GM19397 (cell line): ENCODE data around the gene EPHB1.
"Not testable (repeated sequence)": the region's sequence is repeated elsewhere in the genome, so short reads cannot be mapped to it uniquely, and the experiment has no call there.

Experiments
- ATAC-seq: cut with Tn5 transposase; IDR thresholded peaks from one replicate; pipeline ENCODE4 v1.9.1; 2021; ENCODE audit warnings: mild to moderate bottlenecking, moderate library complexity; ENCODE audit not compliant: unreplicated experiment

Gene EPHB1

DNA sequence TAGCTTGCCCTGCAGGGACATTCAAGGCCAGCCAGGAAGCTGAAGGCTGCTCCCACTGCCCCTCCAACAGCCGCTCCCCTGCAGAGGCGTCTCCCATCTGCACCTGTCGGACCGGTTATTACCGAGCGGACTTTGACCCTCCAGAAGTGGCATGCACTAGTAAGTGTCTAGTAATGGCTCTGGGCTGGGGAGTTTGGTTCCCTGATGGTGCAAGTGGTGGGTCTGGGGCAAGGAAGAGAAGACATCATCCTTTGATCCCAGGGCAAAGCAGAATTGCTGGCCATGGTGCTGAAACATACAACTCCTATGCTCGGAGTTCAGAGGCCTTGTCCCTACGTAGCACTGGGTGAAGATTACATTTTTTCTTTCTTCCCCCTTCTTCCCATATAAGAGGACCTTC is 311.4 kb downstream of the EPHB1 start:
- ATAC-seq, result no peak

DNA sequence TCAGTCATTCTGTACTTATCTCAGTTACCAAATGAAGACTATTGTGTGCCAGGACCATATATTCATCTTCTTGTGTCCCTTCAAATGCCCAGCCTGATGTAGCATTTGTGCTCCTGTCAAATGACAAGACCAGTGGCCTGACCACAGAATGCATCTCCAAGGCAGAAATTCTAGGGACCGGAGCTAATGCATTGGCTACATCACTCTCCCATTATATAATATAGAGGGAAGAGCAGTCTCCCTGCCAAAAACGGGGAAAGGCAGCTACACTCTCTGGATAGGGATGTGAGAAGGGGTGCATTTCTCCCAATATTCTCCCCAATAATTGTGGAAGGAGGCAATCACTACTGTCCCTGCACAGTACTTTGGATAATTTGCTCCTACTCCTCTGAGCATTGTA is 312.0 kb downstream of the EPHB1 start:
- no peak for ATAC-seq

DNA sequence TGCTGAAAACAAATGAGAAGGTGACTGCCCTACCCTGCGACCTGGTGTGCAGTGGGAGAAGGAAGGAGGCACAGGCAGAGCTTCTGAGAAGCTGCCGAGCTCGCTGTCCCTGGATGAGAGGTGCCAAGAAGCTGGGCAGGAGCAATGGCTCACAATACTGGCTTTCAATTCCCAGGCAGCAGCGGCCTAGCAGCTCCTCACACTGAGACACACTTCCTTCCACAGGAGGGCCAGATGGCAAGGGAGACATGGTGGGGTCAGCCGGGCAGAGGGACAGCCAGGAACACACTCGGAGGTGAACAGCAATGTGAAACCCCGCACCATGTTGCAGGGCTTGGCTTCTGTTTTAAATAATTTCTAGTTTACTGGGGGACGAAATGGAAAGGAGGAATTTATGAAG is 314.6 kb downstream of the EPHB1 start:
- no peak for ATAC-seq

DNA sequence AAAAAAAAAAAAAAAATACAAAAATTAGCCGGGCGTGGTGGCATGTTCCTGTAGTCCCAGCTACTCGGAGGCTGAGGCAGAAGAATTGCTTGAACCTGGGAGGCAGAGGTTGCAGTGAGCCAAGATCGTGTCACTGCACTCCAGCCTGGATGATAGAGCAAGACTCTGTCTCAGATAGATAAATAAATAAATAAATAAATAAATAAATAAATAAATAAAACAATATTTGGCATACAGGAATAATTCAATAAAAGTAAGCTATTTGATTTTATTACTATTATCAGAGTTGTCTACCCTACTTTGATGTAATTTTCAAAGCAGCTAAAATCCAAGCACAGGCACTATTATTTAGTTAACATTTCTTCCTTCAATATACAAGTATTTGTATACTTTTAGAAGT is 319.5 kb downstream of the EPHB1 start:
- ATAC-seq, result not testable (repeated sequence)

DNA sequence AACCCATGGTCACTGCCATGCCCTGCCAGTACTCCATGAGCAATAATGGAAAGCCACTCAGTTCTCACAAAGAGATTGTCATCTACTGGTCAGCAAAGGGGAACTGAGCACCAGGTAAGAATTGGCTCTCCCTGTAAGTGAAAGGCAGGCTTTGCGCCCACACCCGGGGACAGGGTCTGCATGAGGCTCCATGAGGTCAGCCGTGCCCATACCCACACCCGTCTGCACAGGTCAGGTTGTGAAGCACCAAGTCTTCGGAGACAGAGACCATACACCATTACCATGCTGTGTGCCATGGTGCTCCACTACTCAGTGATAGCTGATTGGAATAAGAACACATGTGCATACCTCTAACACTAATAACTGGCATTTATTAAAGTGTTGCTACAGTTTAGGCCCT is 322.9 kb downstream of the EPHB1 start:
- no peak for ATAC-seq

DNA sequence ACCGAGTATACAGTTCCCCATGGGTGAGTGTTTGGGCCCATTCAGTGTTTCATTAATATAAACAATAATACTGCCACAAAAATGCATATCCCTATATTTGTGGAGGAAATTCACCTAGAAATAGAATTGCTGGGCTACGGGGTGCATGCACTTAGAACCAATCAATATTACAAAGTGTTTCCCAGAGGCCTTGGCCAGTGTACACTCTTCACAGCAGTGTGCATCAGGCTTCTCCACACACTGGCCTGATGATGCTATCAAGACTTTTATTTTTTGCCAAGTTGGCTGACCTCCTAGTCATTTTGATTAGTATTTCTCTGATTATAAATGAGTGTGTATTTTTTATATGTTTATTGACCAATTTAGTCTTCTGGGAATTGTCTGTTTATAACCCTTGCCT is 323.7 kb downstream of the EPHB1 start:
- ATAC-seq, result no peak

DNA sequence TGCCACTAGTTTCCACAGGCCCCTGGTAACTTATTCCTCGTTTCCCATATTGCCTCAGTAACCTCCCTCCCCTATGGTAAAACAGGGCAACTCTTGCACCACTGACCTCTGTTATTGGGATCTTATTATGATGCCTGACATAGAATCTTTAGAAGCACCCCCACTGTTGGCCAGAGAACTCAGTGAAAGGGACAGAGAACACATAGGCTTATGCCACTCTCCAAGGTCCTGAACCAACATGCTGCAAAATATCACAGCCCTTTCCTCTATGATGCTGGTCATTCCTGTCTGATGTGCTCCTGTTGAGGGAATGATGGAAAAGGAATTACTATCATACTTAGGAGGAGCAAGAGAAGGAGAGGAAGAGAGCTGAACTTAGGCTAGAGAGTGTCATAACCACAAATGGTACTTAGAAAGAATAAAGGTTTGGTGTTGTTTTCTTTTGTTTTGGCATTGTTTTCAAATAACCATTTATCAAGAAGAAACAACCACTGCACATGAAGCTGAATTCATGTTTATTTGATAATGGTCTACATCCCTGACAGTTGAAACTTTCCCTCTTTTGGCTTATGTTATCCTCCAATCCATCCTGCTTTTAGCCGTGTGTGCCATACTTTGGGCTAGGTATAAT is 330.2 kb downstream of the EPHB1 start:
- no peak for ATAC-seq

DNA sequence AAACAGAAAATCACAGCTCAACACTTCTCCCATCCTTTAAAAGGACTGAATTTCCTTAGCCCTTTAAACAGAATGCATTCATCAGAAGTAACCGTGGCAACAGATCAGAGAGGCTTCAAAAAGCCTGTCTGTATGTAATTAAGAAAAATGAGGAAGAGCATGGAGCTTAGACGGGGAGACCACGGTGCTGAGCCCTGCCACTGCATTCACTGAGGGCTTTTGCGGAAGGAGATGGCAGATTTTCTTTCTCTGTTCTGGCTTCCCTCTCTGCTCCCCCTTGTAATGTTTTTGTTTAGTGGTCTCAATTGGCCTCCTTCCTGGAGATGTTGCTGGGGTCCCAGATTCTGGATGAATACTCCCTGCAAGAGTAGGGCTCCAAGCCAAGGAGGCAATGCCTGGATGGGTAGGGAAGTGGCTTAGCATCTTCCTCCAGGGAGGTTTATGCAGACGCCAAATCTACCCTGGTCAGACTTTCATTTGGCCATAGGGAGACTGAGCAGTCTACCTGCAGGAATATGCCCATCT is 332.9 kb downstream of the EPHB1 start:
- ATAC-seq, result no peak

DNA sequence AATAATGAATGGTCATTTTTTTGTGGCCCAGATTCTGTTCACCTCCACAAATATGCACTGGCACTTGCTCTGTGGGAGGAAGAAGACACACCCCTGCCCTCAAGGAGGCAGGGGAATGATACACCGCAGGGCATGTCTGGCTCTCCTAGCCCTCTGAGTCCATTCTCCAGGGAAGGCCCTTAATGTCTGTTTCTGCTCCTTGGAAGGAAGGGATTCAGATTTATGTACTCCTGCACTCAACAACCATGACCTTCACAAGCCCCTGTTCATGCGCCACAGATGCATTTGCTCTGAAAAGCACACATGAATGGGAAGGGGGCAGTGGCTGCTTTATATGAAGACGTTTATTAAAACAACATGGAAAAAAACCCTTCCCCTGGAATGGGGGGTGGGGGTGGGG is 333.8 kb downstream of the EPHB1 start:
- no peak for ATAC-seq

DNA sequence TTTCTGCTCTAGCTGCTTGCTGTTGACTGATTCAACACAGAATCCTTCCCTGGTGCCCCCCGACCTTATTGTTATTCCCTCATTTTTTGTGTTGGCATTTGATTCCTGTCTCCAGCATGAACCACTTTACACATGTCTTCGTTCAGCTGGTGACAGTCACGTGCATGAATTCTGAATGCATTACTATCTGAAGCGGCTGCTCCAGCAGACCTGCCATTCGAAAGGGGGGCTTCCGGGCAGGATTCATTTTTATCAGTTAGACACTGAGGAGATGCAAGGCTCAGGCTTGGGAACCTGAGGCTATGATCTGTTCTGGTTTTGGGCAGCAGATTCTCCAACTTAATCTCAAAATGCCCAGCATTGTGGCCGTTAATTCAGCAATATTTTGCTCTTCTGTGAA is 336.2 kb downstream of the EPHB1 start:
- ATAC-seq, result no peak

DNA sequence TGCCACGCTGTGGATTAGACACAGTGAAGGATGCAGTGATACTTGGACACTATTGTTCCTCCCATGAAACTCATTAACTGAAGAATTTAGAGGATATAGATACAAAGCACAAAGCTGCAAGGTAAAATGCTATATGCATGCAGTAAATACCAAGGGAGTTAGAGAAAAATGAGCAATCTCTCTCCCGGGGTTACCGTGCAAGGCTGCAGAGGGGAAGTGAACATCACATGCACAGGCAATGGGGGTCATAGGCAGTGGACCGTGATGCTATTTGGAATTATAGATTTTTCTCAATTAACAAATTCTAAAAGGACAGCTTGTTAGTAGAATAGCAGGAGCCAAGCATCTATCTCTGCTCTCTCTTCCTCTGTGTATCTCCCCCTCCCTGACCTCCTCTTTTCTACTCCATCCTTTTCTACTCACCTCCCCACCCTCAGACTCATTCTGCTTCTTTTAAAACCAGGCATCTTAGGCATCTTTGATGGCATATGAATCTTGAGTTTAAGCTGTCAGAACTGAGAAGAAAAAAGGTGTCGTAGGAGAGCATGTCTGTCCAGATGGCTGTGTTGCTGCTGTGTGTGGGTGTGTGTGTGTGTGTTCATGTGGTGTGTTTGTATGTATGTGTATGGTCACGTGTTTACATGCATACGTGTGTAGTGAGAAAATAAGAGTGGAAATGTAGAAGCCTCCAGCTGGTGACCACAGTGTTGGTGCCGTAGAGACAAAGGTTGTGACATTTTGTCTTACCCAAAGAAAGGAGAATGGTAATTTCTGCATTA is 339.0 kb downstream of the EPHB1 start:
- no peak for ATAC-seq

DNA sequence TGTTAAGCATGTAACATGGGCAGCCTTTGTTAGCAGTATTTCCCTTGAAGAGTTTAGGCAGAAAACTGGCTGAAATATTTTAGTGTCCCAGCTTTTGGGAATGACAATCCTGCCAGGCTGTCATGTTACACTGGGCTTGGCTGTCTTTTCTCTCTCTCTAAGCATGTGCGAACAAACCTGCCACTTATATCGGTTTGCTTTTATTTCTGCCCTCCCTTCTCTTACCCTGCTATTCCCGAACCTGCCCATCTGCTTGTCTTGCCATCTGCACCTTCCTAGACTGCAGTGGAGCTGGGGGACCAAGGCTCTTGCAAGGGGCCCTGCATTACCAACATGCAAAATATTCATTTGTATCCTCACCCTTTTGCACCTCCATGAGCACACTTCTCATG is 339.6 kb downstream of the EPHB1 start:
- ATAC-seq, result no peak

DNA sequence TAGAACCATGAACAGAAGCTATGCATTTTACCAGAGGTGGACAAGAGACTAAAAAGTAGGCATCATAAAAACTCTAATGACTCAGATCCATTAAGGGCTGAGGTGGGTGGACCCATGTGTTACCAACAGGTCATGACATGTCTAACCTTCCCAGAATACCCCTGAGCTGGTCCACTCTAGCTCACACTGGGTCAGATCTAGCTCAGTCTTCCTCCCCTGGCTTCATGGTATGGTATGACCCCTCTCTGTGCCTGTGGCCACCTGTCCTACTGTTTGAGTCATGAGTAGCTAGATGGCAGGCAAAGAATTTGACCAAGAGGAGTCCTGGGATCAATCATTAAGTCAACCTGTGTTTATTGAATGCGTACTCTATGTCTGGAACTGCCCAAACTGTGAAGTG is 340.4 kb downstream of the EPHB1 start:
- no peak for ATAC-seq

DNA sequence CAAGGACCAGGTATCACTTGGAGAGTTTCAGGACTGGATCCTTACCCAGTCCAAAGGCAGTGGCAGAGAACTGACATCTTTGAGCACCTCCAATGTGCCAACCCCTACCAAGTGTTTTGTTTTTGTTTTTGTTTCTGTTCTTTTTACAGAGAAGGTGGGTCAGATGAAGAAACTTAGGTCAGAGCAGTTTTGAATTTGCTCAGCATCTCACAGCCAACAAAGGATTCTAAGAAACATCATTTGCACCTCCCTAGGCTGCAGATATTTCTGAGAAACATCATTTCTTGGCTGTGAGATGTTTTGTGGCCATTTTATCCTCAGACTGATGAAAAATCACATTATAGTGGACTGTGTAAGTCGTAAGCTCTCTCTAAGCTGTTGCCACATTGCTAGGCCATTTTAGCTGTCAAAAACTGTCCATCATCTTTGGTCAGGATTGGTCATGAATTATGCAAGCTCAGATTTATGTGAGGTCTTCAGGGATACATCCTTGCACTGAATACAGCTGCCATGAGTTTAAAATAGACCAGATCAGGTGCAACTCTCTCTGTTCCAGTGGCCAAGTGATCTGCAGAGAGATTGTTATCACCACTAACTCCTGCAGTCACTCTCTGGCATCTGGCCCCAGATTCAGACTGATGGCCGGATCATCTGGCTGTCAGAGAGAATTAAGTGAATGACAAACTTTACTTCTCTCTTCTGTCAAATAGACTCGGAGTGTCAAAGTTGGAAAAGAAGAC is 341.5 kb downstream of the EPHB1 start:
- ATAC-seq, result no peak

DNA sequence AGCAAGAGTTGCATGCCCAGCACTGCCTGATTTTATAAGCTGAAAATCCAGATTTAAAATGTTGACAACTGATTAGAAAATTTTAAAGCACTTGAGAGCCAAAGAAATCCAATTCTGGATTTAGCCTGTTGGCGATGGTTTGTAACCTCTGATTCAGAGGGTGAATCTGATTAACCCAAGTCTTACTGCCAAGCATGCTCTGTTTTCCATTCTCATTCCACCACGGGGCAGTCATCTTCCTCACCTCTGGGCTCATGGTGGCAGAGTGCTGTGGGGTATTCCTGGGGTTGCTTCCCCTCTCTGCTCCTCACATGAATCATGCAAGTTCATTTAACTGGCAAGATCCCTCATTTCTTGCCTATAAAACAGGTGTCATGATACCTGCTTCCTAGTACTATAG is 342.2 kb downstream of the EPHB1 start:
- ATAC-seq, result no peak

DNA sequence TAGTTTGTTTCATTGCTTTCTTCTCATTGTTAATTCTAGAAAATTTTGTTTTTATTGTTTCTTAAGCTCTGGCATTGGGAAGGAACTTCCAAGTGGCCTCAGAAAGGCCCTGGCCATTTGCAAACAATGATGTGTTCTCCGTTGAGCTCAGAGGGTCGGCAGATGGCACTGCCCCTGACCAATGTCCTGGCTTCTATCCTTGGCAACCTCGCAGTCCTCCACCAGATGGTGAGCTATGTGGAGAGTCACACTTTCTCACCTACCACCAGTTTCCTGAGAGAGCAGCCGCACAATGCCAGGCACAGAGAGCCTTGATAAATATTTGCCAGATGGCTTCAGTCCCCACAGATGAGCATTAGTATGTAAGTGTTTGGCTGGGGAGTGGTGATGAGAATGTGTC is 343.7 kb downstream of the EPHB1 start:
- no peak for ATAC-seq

DNA sequence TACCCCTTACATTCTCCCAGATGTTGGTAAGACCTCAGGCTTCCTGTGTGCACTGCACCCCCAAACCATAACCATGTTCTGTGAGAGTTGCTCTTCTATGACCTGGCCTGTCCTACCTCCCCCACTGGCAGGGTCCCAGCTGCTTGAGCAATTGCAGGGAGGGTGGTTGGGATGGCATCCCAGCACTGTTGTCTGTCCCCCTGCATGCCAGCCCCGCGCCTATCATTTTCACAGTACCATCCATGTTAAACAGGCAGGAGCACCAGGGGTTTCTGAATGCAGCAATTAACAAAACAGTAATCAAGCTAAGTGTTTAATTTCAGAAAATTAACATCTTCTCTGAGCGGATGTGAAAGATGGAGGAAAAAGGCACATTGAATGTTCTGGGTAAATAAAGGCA is 345.5 kb downstream of the EPHB1 start:
- no peak for ATAC-seq

DNA sequence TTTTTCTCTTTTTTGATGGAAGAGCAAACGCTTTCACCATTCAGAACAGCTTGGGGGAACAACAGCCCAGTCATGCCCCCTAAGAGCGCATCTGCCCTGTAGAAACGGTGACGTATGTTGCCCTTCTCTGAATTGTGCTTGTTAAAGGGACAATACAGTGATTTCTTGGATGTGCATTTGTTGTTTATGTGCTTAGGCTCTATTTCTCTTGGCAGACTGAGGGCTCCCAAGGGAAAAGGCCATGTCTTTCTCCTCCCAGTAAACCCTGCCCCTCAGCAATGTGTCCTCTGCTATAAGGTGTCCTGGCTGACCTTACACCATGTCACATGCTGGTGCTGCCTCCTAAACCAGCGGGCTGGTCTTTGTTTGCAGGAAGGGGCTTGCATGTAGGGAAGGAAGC is 346.1 kb downstream of the EPHB1 start:
- ATAC-seq, result no peak

DNA sequence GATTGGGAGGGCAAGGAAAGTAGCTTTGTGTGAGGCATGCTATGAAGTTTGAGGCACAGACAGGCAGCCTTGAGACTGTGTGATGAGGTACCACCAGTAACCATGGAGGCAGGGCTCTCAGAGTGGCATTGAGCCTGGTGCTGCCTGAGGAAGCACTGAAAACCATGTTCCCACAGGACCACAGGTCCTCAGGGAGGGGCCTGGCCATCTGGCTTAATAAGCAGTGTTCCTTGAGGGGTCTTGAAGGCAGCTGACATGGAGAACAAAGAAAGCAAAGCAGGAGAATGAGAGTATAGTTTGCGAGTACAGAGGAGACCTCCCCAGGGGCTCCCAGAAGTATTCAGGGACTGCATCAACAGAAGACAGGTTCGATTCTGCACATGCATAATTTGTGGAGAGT is 346.6 kb downstream of the EPHB1 start:
- ATAC-seq, result no peak

DNA sequence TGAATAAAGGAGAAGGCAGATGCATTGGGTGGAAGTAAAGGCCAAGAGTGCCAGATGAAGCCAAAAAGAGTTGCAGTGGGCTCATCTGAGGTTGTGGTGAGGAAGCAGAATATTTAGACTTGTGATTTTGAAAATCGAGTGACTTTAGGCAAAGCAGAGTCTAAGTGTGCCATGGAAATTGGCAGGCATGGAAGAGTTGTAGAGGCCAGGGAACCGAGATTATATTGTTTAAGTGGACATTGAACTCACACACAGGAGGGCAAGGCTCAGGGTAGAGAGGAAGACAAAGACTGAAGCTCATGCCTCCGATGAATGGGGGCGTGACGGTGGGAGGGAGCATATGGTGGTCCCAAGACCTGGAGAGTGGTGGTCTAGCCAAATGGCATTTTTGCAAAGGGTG is 347.5 kb downstream of the EPHB1 start:
- no peak for ATAC-seq

DNA sequence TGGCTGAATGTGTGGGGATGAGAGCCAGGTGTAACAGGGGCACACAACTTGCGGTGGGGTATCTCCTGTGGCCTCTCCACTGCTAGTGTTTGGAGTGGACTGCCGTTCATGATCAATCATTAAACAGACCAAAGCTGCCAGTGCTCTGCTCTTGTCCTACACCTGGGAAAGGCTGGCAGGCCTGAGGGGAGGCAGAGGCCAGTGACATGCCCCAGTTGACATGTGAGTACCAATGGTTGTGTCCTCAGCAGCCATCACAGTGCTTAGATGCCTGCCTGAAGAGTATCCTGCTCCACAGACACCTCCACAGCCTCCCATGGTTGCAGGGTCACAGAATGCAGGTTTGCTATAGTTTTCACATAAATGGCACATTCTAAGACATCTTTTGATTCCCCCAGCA is 348.4 kb downstream of the EPHB1 start:
- no peak for ATAC-seq

DNA sequence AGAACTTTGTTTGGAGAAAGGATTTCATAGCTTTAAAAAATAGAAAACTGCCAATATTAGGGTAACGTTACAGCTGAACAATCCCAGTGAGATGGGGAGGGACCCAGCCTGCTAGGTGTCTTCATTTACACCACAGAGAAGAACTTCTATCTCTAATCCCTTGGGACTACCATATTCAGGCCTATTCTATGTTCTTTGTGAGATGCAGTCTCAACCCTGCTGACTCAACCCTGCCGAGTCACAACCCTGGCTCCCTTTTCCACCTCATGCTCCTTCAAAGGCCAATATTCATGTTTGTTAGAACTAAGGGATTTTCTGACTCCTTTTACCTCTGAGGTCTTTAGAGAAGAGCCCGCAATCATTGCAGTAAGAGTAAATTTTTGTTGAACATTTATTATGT is 350.5 kb downstream of the EPHB1 start:
- no peak for ATAC-seq
